Panc1 (cell line): Measurements from ENCODE around the gene TIE1.

Source experiments
- POLR2AphosphoS5 ChIP-seq: IDR thresholded peaks from 2 replicates; pipeline ENCODE4 v1.6.1; 2012; ENCODE audit warnings: mild to moderate bottlenecking, low read depth, low read length, moderate library complexity
- REST ChIP-seq, 2 experiments: IDR thresholded peaks; 2 replicates each; pipeline ENCODE4 v1.6.1; 2011 to 2012; ENCODE audit warnings: low read depth in 2 of 2, control low read depth in 1 of 2, low read length in 1 of 2, mild to moderate bottlenecking in 1 of 2, moderate library complexity in 1 of 2; ENCODE audit not compliant: insufficient read depth in 1 of 2
- TF ChIP-seq, protein P1 (sequence below): fragments of 450-650 bp; IDR thresholded peaks from 2 replicates; pipeline ENCODE4 v1.5.1; 2017; ENCODE audit warnings: mild to moderate bottlenecking

GRCh38 chr1:43318831-43319230 lies 18.0 kb downstream of the TIE1 start:
- TF ChIP-seq REST (IDR thresholded peaks at IDR 0.05; ENCODE audit: insufficient read depth in 1 of 2, low read depth in 2 of 2, low read length in 1 of 2), result no peak
- no peak for TF ChIP-seq POLR2AphosphoS5
- TF ChIP-seq, protein P1, sequence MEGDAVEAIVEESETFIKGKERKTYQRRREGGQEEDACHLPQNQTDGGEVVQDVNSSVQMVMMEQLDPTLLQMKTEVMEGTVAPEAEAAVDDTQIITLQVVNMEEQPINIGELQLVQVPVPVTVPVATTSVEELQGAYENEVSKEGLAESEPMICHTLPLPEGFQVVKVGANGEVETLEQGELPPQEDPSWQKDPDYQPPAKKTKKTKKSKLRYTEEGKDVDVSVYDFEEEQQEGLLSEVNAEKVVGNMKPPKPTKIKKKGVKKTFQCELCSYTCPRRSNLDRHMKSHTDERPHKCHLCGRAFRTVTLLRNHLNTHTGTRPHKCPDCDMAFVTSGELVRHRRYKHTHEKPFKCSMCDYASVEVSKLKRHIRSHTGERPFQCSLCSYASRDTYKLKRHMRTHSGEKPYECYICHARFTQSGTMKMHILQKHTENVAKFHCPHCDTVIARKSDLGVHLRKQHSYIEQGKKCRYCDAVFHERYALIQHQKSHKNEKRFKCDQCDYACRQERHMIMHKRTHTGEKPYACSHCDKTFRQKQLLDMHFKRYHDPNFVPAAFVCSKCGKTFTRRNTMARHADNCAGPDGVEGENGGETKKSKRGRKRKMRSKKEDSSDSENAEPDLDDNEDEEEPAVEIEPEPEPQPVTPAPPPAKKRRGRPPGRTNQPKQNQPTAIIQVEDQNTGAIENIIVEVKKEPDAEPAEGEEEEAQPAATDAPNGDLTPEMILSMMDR, result no peak
